CD8-positive, alpha-beta memory T cell (primary cell): ENCODE measurements around the gene PTPN7. TPM values are rescaled to one million over a fixed set of nuclear protein-coding genes. Genes with fewer than 3 reads are reported as not detected.
"Not testable (repeated sequence)": the region's sequence is repeated elsewhere in the genome, so short reads cannot be mapped to it uniquely, and the experiment has no call there.

Experiments used
- CTCF ChIA-PET: fragments of 350-600 bp; sonication (Branson Sonifier 250); formaldehyde crosslinking; loops from one replicate; lab custom pipeline; 2021; ENCODE audit warnings: antibody characterized with exemption; lab: Charles Lee
- POLR2A ChIA-PET: fragments of 350-600 bp; sonication (Branson Sonifier 250); formaldehyde crosslinking; loops from one replicate; lab custom pipeline; 2021; ENCODE audit warnings: antibody characterized with exemption; lab: Charles Lee
- DNase-seq, 5 donors: peaks; one replicate each; pipeline versions ENCODE4 v3.0.0 to v3.0.0-alpha.2; 2020 to 2022; ENCODE audit warnings: mixed read lengths in 1 of 5
- H3K27ac ChIP-seq: one replicate; pipeline ENCODE4 v1.7.0; 2013; ENCODE audit warnings: low read depth, mild to moderate bottlenecking, low read length, moderate library complexity
- H3K27me3 ChIP-seq: 2 replicates; pipeline ENCODE4 v1.7.0; 2013; ENCODE audit warnings: low read length, mild to moderate bottlenecking; ENCODE audit not compliant: insufficient read depth, poor library complexity, severe bottlenecking
- H3K36me3 ChIP-seq: 2 replicates; pipeline ENCODE4 v1.7.0; 2013; ENCODE audit warnings: mild to moderate bottlenecking, low read length, moderate library complexity; ENCODE audit not compliant: insufficient read depth
- H3K4me1 ChIP-seq: 2 replicates; pipeline ENCODE4 v1.7.0; 2013; ENCODE audit warnings: mild to moderate bottlenecking, low read length, moderate library complexity; ENCODE audit not compliant: insufficient read depth
- H3K4me3 ChIP-seq: 2 replicates; pipeline ENCODE4 v1.7.0; 2013; ENCODE audit warnings: mild to moderate bottlenecking, low read length
- H3K9me3 ChIP-seq: 2 replicates; pipeline ENCODE4 v1.7.0; 2013; ENCODE audit warnings: mild to moderate bottlenecking, low read length
- H3K27ac Mint-ChIP-seq, 8 donors: one replicate each; pipeline ENCODE4 v1.8.0; 2020 to 2021; ENCODE audit warnings: mixed read lengths in 8 of 8, mild to moderate bottlenecking in 6 of 8, inconsistent platforms in 3 of 8, moderate library complexity in 3 of 8
- H3K27me3 Mint-ChIP-seq, 2 donors: one replicate each; pipeline ENCODE4 v1.8.0; 2020 to 2021; ENCODE audit warnings: mixed read lengths in 2 of 2, mild to moderate bottlenecking in 1 of 2, moderate library complexity in 1 of 2
- H3K36me3 Mint-ChIP-seq, 3 donors: one replicate each; pipeline ENCODE4 v1.8.0; 2020 to 2021; ENCODE audit warnings: mixed read lengths in 3 of 3, inconsistent platforms in 1 of 3, mild to moderate bottlenecking in 1 of 3
- H3K4me1 Mint-ChIP-seq, 3 donors: one replicate each; pipeline ENCODE4 v1.8.0; 2020 to 2021; ENCODE audit warnings: mixed read lengths in 3 of 3, inconsistent platforms in 1 of 3, mild to moderate bottlenecking in 1 of 3
- H3K4me3 Mint-ChIP-seq, 7 donors: one replicate each; pipeline ENCODE4 v1.8.0; 2020 to 2021; ENCODE audit warnings: mixed read lengths in 7 of 7, mild to moderate bottlenecking in 6 of 7, moderate library complexity in 4 of 7, inconsistent platforms in 2 of 7
- H3K9me3 Mint-ChIP-seq, 5 donors: one replicate each; pipeline ENCODE4 v1.8.0; 2020 to 2022; ENCODE audit warnings: mixed read lengths in 5 of 5, mild to moderate bottlenecking in 3 of 5, moderate library complexity in 2 of 5, inconsistent platforms in 1 of 5
- polyA plus RNA-seq: library from polyadenylated mRNA; unstranded; fragments of 300-500 nt; fragmentation: Illumina TruSeq; gene quantifications from one replicate; pipeline ENCODE4 v1.2.3, GENCODE V29; 2021
- total RNA-seq, 2 experiments: library from RNA; stranded (reverse); gene quantifications; one replicate each; pipeline ENCODE4 v1.2.3, GENCODE V29; 2021

The PTPN7 gene
- total and polyA plus RNA-seq, 3 experiments from 2014 or later, result 91.4 to 449 (median 446) TPM

- Mint-ChIP-seq H3K36me3 (no peaks in the 10 kb centered on the region), H3K4me3 (no peak overlapping the region), H3K4me1 (peaks cover 11 to 14% (median 13%) of the 10 kb centered on the region in 3 donors), H3K27ac (peak overlapping the region in 1 of 8 donors; percentile 81), H3K27me3 (peaks cover 2 to 14% of the 10 kb centered on the region in 2 donors), H3K9me3 (no peaks in the 10 kb centered on the region)
- H3K9me3 ChIP-seq, result no peaks in the 10 kb centered on the region
- no peak for DNase-seq
- H3K4me1 ChIP-seq, result peaks cover 10% of the 10 kb centered on the region
- H3K4me3 ChIP-seq, result no peak overlapping the region
- CTCF ChIA-PET, result interaction anchor here (0.8 to 3.1 kb wide), 9 partner anchors 8 to 532 kb away, joined by 4 to 21 read pairs (median 6); partner anchors contain the start of gene PTPN7
- peaks cover 5% of the 10 kb centered on the region for H3K27me3 ChIP-seq
- POLR2A ChIA-PET, result no interaction called here
- H3K36me3 ChIP-seq, result no peaks in the 10 kb centered on the region
- no peak overlapping the region for H3K27ac ChIP-seq
Observed at GRCh38 chr1:202187697-202188407, 27.4 kb upstream of the PTPN7 start.

- Mint-ChIP-seq H3K27me3 (peaks cover 2 to 10% of the 10 kb centered on the region in 2 donors), H3K9me3 (no peaks in the 10 kb centered on the region), H3K36me3 (no peaks in the 10 kb centered on the region), H3K27ac (peak overlapping the region in 1 of 8 donors; percentile 85), H3K4me3 (no peak overlapping the region), H3K4me1 (peaks cover 11 to 14% (median 13%) of the 10 kb centered on the region in 3 donors)
- no peak overlapping the region for H3K27ac ChIP-seq
- ChIA-PET POLR2A (no interaction called here), CTCF (interaction anchor here (0.9 to 2.4 kb wide), 5 partner anchors 9 to 533 kb away, joined by 3 to 6 read pairs (median 3); partner anchors contain the start of gene PTPN7)
- no peaks in the 10 kb centered on the region for H3K36me3 ChIP-seq
- H3K4me1 ChIP-seq, result peaks cover 8% of the 10 kb centered on the region
- no peaks in the 10 kb centered on the region for H3K27me3 ChIP-seq
- H3K9me3 ChIP-seq, result no peaks in the 10 kb centered on the region
- H3K4me3 ChIP-seq, result no peak overlapping the region
- DNase-seq, result no peak
Observed at GRCh38 chr1:202187041-202187671, 26.8 kb upstream of the PTPN7 start.

- POLR2A ChIA-PET, result no interaction called here
- H3K36me3 ChIP-seq, result no peaks in the 10 kb centered on the region
- CTCF ChIA-PET, result interaction anchor here (0.9 to 3.6 kb wide), 5 partner anchors 10 to 32 kb away, joined by 3 to 22 read pairs (median 3); no protein-coding TSS in a partner anchor
- Mint-ChIP-seq H3K9me3 (no peaks in the 10 kb centered on the region), H3K27ac (no peak overlapping the region), H3K4me3 (no peak overlapping the region), H3K27me3 (peaks cover 4 to 10% of the 10 kb centered on the region in 2 donors), H3K36me3 (no peaks in the 10 kb centered on the region), H3K4me1 (peaks cover 11 to 14% (median 13%) of the 10 kb centered on the region in 3 donors)
- DNase-seq, result no peak
- H3K4me1 ChIP-seq, result peaks cover 8% of the 10 kb centered on the region
- H3K27me3 ChIP-seq, result no peaks in the 10 kb centered on the region
- no peaks in the 10 kb centered on the region for H3K9me3 ChIP-seq
- H3K4me3 ChIP-seq, result no peak overlapping the region
- no peak overlapping the region for H3K27ac ChIP-seq
Observed at GRCh38 chr1:202186327-202186726, 25.9 kb upstream of the PTPN7 start.

GRCh38 chr1:202184750-202185460 is 24.5 kb upstream of the PTPN7 start:
- H3K4me3 Mint-ChIP-seq, result peak overlapping the region in 1 of 7 donors; percentile 3
- no peak overlapping the region for H3K4me3 ChIP-seq
- no peaks in the 10 kb centered on the region for H3K27me3 ChIP-seq
- peak overlapping the region in 2 of 8 donors; percentile 37 to 39 for H3K27ac Mint-ChIP-seq
- no peaks in the 10 kb centered on the region for H3K9me3 Mint-ChIP-seq
- H3K4me1 Mint-ChIP-seq, result peaks cover 11 to 14% (median 13%) of the 10 kb centered on the region in 3 donors
- H3K4me1 ChIP-seq, result peaks cover 8% of the 10 kb centered on the region
- CTCF ChIA-PET, result interaction anchor here (0.6 to 3.6 kb wide), 9 partner anchors 8 to 131 kb away, joined by 3 to 22 read pairs (median 3); partner anchors contain the start of genes LGR6 and PTPN7
- DNase-seq, result peak; percentile 41 to 76 (median 62)
- H3K36me3 ChIP-seq, result no peaks in the 10 kb centered on the region
- no peak overlapping the region for H3K27ac ChIP-seq
- POLR2A ChIA-PET, result no interaction called here
- H3K9me3 ChIP-seq, result no peaks in the 10 kb centered on the region
- peaks cover 4 to 10% of the 10 kb centered on the region in 2 donors for H3K27me3 Mint-ChIP-seq
- H3K36me3 Mint-ChIP-seq, result no peaks in the 10 kb centered on the region

GRCh38 chr1:202182040-202182877 is 21.9 kb upstream of the PTPN7 start:
- ChIA-PET CTCF (interaction anchor here (0.9 to 2.1 kb wide), 3 partner anchors 10 to 134 kb away, joined by 4 to 6 read pairs (median 4); partner anchors contain the start of gene PTPN7), POLR2A (no interaction called here)
- Mint-ChIP-seq H3K27me3 (peaks cover 2% of the 10 kb centered on the region in 2 donors), H3K9me3 (no peaks in the 10 kb centered on the region), H3K36me3 (no peaks in the 10 kb centered on the region), H3K27ac (peak overlapping the region in 1 of 8 donors; percentile 75), H3K4me1 (peaks cover 11 to 14% (median 13%) of the 10 kb centered on the region in 3 donors), H3K4me3 (no peak overlapping the region)
- no peak overlapping the region for H3K4me3 ChIP-seq
- H3K27ac ChIP-seq, result no peak overlapping the region
- no peaks in the 10 kb centered on the region for H3K36me3 ChIP-seq
- H3K27me3 ChIP-seq, result no peaks in the 10 kb centered on the region
- no peak for DNase-seq
- H3K4me1 ChIP-seq, result peaks cover 8% of the 10 kb centered on the region
- H3K9me3 ChIP-seq, result no peaks in the 10 kb centered on the region

GRCh38 chr1:202181586-202181985 is 21.2 kb upstream of the PTPN7 start:
- Histone ChIP-seq H3K9me3 (no peaks in the 10 kb centered on the region), H3K27ac (no peak overlapping the region), H3K4me1 (peaks cover 8% of the 10 kb centered on the region), H3K4me3 (no peak overlapping the region), H3K27me3 (no peaks in the 10 kb centered on the region), H3K36me3 (no peaks in the 10 kb centered on the region)
- Mint-ChIP-seq H3K4me3 (no peak overlapping the region), H3K4me1 (peaks cover 11 to 14% (median 13%) of the 10 kb centered on the region in 3 donors), H3K36me3 (no peaks in the 10 kb centered on the region), H3K9me3 (no peaks in the 10 kb centered on the region), H3K27me3 (peaks cover 2% of the 10 kb centered on the region in 2 donors), H3K27ac (no peak overlapping the region)
- no peak for DNase-seq
- CTCF ChIA-PET, result interaction anchor here (0.9 to 3.1 kb wide), 3 partner anchors 11 to 538 kb away, joined by 3 to 10 read pairs (median 4); partner anchors contain the start of genes LGR6 and PTPN7
- POLR2A ChIA-PET, result no interaction called here

- H3K4me3 ChIP-seq, DNase-seq, H3K27ac Mint-ChIP-seq, H3K4me3 Mint-ChIP-seq, H3K4me1 ChIP-seq, POLR2A ChIA-PET, H3K9me3 Mint-ChIP-seq, H3K27me3 Mint-ChIP-seq, H3K27ac ChIP-seq, H3K36me3 ChIP-seq, H3K36me3 Mint-ChIP-seq, H3K9me3 ChIP-seq, H3K27me3 ChIP-seq: not testable (repeated sequence)
- CTCF ChIA-PET, result interaction anchor here (0.9 to 3.1 kb wide), 3 partner anchors 8 to 539 kb away, joined by 3 to 10 read pairs (median 9); partner anchors contain the start of gene LGR6
- peaks cover 11 to 14% (median 13%) of the 10 kb centered on the region in 3 donors for H3K4me1 Mint-ChIP-seq
Observed at GRCh38 chr1:202180751-202181139, 20.3 kb upstream of the PTPN7 start.
